SH-SY5Y (cell line): ENCODE measurements around the gene SLC35F1.

ENCODE experiments used
- GATA2 ChIP-seq: IDR thresholded peaks from 2 replicates; pipeline ENCODE4 v1.6.1; 2011; ENCODE audit warnings: mild to moderate bottlenecking, low read depth, low read length
- GATA3 ChIP-seq: IDR thresholded peaks from 2 replicates; pipeline ENCODE4 v1.6.1; 2011; ENCODE audit warnings: low read depth, mild to moderate bottlenecking, low read length, moderate library complexity

DNA sequence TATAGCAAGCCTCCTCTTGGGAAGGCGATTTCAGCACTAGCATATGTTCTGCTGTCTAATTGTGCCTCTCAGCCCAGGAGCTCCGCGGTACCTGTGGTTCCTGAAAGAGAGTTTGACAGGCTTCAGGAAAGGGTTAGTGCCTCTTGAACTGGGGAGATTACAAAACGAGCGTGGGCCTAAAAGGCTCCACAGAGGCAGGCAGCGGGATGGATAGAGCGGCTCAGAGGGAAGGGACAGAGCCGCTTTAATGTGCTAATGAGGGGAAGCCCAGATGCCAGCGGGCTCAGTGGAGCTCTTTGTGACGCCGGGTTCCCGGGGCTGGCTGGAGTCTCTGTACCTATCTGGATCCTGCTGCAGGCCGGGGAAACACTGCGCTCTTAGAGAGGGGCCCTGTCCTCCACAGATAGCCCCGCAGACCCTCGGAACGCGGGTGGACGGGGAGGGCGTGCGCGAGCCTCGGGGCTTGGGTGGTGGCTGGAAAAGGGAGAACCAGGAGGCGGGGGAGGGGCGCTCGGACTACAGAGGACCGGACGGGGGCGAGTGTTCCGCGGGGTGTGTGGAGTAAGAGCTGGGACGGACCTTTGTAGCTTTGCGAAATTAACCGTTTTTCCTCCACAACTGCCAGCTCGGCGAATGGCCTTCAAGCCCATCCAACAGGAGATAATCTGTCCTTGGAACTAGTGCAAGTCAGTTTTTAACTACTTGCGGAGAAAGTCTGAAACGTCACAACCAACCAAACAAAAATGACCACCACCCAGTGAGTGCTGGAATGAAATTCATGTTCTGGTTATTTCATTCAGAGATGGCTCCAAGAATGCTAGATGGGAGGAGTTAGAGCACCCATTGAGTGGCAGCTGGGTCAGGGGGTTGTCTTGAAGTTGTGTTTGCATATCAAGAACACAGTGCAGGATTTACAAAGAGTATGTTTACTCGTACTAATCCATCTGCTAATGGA is 13.0 kb downstream of the SLC35F1 start:
- TF ChIP-seq GATA3, result no peak
- TF ChIP-seq GATA2, result no peak
